Right renal cortex interstitium (tissue), 3 donors: ENCODE measurements around the gene MFSD2A. TPM values are rescaled to one million over a fixed set of nuclear protein-coding genes. Genes with fewer than 3 reads are reported as not detected.
"Not testable (repeated sequence)": the region's sequence is repeated elsewhere in the genome, so short reads cannot be mapped to it uniquely, and the experiment has no call there.

Source experiments
- DNase-seq, 3 donors: peaks; one replicate each; pipeline ENCODE4 v3.0.0-alpha.2; 2013; ENCODE audit warnings: low read depth in 3 of 3, low spot score in 2 of 3
- polyA plus RNA-seq, 3 donors: library from polyadenylated mRNA; unstranded; fragments of 120-200 nt; gene quantifications; one replicate each; pipeline ENCODE4 v1.2.1, GENCODE V29; 2013; ENCODE audit not compliant: insufficient read length in 3 of 3

The MFSD2A gene
- polyA plus RNA-seq, 3 donors, result 1.8 to 2.2 (median 2.2) TPM

GRCh38 chr1:39940253-39940652 is 14.7 kb upstream of the MFSD2A start:
- no peak for DNase-seq

- DNase-seq, result no peak
Observed at GRCh38 chr1:39940980-39941871, 13.7 kb upstream of the MFSD2A start.

- DNase-seq, result no peak
Observed at GRCh38 chr1:39943471-39944290, 11.3 kb upstream of the MFSD2A start.

- no peak for DNase-seq
Observed at GRCh38 chr1:39944410-39945112, 10.4 kb upstream of the MFSD2A start.

- DNase-seq, result no peak
Observed at GRCh38 chr1:39946216-39946615, 8.7 kb upstream of the MFSD2A start.

- no peak for DNase-seq
Observed at GRCh38 chr1:39947260-39947659, 7.7 kb upstream of the MFSD2A start.

- DNase-seq, result no peak
Observed at GRCh38 chr1:39949891-39950290, 5.1 kb upstream of the MFSD2A start.

GRCh38 chr1:39951926-39952325 is 3.0 kb upstream of the MFSD2A start:
- no peak for DNase-seq

- DNase-seq, result no peak
Observed at GRCh38 chr1:39952359-39953110, 2.4 kb upstream of the MFSD2A start.

- DNase-seq, result no peak
Observed at GRCh38 chr1:39954324-39954869, 548 bp upstream of the MFSD2A start.

GRCh38 chr1:39955547-39956539 is 898 bp downstream of the MFSD2A start:
- no peak for DNase-seq

GRCh38 chr1:39957299-39958015 is 2.5 kb downstream of the MFSD2A start:
- DNase-seq, result no peak

- DNase-seq, result no peak
Observed at GRCh38 chr1:39958403-39959200, 3.7 kb downstream of the MFSD2A start.

- DNase-seq, result no peak
Observed at GRCh38 chr1:39959651-39960333, 4.8 kb downstream of the MFSD2A start.

GRCh38 chr1:39960431-39960958 is 5.5 kb downstream of the MFSD2A start:
- no peak for DNase-seq

GRCh38 chr1:39962450-39962825 is 7.5 kb downstream of the MFSD2A start:
- DNase-seq, result no peak

GRCh38 chr1:39962964-39963363 is 8.0 kb downstream of the MFSD2A start:
- DNase-seq, result not testable (repeated sequence)
